ENCODE measurements around the gene C1orf141.
"Not testable (repeated sequence)": the region's sequence is repeated elsewhere in the genome, so short reads cannot be mapped to it uniquely, and the experiment has no call there.

Gene C1orf141

DNA sequence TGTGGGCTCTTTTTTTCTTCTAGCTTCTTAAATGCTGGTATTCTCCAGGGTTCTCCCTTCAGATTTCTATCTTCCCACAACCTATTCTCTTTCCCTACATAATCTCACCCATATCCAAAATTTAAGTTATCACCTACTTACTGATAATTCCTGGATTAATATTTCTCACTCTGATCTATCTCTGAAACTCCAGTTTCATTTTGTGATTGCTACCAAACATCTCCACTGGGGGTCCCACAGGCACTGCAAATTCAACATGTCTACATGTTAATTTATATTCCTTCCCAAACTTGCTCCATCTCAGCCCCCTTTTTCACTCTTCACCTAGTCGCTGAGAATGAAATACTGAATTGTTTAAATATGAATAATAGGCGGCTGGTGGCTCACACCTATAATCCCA lies 9.9 kb upstream of the C1orf141 start:
- H3K27ac ChIP-seq = no peak overlapping the region
- DNase-seq (ENCODE audit: low read depth, low spot score) = no peak

DNA sequence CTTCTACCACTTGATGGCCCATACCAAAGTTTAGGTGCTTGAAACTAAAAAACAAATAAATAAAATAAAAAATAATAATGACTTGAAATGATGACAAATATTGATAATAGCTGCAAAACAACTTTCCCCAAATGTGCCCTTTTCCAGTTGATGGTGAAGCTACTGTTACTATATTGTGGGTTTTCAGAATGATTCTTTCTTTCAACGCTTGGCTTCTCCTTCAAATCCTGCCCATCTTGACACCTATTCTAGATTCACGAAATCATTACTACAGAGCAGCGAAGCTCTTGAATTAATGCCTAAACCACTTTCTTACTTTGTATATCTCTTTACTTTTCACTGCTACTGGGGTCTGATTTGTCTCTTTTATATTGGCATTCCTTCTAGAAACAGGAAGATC lies 9.2 kb upstream of the C1orf141 start:
- no peak for DNase-seq (ENCODE audit: low read depth, low spot score)
- H3K27ac ChIP-seq = no peak overlapping the region

DNA sequence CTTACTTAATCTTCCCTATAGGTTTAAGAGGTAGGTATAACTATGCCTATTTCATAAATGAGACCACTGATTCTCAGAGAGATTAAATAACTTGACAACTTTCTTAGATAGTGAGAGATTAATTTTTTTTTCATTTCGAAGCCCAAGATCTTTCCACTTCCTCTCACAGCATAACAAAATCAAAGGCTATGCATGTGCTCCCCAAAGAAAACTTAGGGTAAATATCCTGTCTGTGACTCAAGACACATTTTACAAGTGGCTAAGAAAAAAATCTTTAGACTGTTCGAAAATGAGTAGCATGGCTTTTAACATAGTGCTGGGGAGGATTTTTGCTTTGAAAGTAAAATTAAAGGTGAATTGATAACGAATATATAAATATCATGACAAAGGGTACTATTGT lies 8.2 kb upstream of the C1orf141 start:
- H3K27ac ChIP-seq = no peak overlapping the region
- DNase-seq (ENCODE audit: low read depth, low spot score) = no peak

DNA sequence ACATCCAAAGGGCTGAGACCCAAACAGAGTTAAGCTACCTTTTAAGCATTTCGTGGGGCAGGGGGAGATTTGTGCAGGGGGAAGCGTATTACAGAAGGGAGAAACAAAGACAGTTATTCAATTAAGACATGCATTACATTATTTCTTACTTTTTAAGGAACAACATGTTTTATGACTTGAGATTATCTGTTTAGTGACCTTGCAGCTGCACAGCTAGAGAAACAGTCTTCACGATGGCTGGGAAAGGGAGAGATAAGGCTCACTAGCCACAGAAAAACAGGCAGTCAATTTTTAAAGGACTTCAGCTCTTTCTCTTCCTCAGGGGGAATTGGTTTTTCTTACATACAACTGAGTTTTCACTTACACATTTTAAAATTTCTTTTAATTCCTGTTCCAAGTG lies 7.1 kb upstream of the C1orf141 start:
- H3K27ac ChIP-seq; DNase-seq (ENCODE audit: low read depth, low spot score): not testable (repeated sequence)

DNA sequence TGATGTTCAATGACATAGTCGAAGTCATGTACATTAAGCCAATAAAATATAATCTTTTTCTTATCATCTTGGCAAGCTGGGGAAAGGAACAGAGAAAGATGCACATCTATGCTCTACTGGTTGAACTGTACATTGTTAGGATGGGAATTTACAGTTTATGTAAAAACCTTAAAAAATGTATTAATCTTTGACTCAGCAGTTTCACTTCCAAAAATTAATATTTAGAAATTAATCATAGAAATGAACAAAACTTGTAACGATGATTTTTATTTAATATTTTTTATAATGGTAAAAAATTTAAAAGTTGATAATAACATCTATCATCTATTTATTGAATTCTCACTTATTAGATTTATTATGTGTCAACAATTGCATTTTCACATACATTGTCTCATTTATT lies 5.7 kb upstream of the C1orf141 start:
- H3K27ac ChIP-seq = no peak overlapping the region
- no peak for DNase-seq (ENCODE audit: low read depth, low spot score)

DNA sequence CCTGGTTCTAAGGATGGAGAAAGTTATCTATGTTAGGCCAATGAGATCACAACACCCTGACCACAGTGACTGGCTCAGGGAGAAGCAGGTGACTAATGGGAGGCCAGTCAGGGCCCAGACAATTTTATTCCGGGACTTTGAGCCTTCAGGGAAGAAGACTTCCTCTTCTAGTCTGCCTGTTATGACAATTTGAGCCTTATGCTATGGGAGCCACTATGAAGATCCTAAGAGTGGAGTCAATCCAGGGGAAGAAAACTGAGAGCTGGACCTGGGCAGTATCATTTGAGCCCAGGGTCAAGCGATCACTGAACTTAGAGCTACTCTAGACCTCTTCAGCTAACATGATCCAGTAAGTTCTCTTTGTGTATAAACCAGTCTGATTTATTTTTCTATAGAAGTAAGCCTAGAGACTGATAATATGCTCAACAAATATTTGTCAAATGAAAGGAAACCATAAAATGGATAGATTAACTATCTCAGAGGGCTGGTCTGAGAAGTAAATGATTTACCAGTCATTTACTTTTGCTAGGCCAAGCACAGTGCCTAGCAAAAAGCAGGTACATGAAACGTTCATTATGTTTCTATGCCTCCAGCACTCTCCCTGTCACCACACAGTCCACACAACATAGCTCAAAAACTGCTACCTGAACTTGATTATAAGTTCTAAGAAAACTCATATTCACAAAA lies 4.2 kb upstream of the C1orf141 start:
- no peak overlapping the region for H3K27ac ChIP-seq
- no peak for DNase-seq (ENCODE audit: low read depth, low spot score)

DNA sequence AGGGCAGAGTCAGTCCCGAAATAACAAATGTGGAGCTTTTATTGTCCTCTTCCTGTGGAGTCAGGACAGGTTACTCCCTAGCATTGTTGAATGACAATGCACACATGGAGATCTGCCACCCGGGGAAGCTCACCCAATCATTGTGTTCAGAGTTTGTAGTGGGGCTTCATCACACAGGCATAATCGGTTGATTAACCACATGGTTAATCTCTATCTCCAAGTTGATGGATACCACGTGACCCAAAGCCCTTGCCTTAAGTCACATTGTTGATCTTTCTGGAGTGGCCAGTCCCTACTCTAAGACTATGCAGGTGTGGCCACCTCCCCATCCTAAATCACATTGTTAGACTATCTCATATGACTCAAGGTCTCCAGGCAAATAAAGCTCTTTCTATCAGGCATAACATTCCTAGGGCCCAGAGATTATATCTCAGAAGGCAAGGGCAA lies 2.6 kb upstream of the C1orf141 start:
- DNase-seq (ENCODE audit: low read depth, low spot score) = no peak
- H3K27ac ChIP-seq = no peak overlapping the region

DNA sequence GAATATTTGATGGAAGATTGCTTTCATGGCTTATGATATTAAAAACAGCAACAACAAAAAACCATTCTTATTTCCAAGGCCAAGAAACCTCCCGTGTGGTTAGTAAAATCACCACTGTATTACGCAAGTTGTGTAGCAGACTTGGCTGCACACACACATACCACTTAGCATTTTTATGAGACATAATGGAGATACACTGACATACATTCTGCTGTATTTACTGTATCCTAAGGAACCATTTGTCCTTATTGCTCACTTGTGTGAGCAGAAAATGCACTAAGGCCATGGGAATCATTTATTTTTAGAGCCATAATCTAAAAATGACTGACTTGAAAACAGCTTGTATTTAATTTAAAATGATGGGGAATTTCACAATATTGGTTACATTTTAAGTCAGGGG lies 584 bp upstream of the C1orf141 start:
- no peak for DNase-seq (ENCODE audit: low read depth, low spot score)
- no peak overlapping the region for H3K27ac ChIP-seq

DNA sequence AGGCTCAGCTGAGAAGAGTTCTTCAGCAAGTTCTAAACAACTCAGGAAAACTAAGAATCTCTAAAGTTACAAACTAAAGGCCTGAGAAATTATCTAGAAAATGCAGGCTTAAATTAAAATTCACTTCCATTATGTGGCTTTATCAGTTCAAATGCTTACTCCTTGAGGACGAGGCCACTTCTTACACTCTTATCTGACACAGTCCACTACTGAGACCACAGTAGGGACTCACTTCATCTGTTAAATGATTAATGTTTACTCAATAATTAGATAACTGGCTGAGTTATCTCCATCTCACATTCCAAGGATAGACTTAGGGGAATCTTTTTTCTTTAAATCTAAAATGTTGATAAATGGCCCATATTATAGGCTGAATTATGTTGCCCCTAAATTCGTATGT lies 1.6 kb downstream of the C1orf141 start:
- H3K27ac ChIP-seq = no peak overlapping the region
- no peak for DNase-seq (ENCODE audit: low read depth, low spot score)

DNA sequence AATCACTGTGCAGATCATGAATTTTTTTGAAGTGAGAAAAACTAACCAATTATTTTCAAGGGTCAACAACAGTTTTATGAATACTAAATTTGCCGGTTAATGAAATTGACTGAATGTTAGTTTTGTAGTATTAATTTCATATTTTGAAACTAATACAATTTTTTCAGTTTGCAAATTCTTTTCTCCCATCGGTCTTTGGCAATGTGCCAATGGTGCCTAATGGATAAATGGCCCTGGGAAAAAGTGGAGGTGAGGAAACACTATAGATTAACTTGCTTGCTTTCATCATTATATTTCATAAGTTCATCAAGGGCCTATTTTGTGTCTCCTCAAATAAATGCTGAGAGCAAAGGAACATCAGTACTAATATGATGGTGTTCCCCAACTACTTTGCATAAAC lies 4.1 kb downstream of the C1orf141 start:
- no peak overlapping the region for H3K27ac ChIP-seq
- DNase-seq (ENCODE audit: low read depth, low spot score) = no peak

DNA sequence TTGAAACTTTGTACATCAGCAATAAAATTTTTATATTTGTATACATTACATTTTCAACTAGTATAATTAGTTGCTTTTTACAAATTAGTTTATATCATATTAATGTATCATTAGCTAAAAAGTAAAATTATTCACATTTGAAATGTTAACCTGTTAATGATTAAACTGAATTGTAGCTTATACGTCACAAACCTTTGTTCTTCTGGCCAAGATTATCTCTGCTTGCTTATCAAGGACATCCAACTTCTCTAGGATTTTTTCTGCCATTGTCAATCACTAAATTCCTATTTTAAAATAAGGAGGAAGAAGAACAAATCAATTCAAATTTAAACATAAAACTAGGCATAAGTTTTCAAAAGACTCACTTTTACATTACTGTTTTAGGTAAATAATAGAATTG lies 7.8 kb downstream of the C1orf141 start:
- no peak for DNase-seq (ENCODE audit: low read depth, low spot score)
- H3K27ac ChIP-seq = no peak overlapping the region

DNA sequence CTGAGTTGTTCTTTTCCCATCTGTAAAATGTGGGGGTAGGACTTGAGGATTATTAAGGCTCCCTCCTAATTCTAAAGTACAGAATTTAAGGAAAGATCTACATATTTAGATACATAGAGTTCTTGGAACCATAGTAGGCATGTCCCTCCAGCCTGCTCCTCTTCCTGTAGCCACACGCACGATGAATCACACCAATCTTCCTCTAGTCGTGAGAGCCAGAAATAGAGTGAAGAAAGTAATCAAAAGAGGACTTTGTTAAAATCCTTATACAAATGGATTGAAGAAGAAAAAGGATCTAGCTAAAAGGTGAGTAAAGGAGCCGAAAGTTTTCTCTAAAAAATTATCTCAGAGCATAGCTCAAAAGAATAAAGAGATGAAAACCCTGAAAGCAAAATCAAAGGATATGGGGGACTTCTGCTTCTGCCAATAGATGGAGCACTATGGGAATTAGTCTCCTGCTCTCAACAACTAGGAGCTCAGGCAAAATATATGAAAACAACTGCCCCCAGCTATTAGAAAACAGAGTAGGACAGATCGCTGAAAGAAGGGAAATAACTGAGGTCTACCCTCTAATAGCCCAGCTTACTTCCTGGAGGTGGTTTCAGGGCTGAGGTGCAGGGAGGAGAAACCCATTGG lies 8.5 kb downstream of the C1orf141 start:
- H3K27ac ChIP-seq = no peak overlapping the region
- no peak for DNase-seq (ENCODE audit: low read depth, low spot score)

DNA sequence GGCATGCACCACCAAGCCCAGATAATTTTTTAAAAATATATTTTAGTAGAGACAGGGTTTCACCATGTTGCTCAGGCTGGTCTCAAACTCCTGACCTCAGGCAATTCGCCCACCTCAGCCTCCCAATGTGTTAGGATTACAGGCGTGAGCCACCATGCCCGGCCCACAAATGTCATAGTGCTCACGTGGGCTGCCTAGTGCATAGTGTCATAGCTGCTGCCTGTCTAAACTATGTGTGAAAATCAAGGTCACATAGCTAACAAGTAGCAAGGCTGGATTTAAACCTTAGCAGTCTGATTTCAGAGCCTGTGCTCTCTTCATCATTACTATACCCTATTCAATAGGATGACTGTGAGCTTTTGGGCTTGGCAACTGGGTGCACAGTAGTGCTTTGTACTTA lies 10.3 kb downstream of the C1orf141 start:
- H3K27ac ChIP-seq = no peak overlapping the region
- no peak for DNase-seq (ENCODE audit: low read depth, low spot score)

DNA sequence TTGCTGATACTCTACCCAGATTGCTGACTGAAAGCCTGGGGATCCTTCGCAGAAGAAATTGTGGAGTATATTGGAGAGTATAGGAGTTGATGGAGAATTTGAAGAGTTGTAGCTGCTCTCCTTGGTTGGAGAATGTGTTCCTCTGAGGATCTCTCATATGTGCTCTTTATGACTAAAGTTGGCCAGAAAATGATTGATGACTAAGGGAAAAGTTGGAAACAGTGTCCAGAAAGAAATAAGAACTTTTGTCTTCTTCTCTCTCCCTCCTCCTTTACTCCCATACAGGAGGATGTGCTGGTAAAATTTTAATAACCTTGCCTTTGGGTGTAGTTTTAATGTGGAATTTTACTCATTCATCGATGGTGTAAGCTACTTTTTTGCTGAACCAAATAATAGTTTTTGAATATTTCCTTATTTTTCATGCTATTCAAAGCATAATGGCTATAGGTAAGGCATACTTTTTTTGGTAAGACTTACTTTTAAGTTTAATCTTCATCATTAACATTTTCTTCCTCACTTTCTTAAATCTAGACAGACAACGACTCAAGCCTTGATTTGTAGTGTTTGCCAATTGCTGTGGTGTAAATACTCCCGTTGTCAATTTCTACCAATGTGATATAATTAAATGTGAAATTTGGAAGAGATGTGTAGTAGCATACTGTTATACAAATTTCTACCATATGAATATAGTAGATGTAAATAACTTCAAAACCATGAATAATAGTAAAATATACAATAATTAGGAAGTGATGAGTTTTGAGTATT lies 13.7 kb downstream of the C1orf141 start:
- no peak for DNase-seq (ENCODE audit: low read depth, low spot score)
- no peak overlapping the region for H3K27ac ChIP-seq

DNA sequence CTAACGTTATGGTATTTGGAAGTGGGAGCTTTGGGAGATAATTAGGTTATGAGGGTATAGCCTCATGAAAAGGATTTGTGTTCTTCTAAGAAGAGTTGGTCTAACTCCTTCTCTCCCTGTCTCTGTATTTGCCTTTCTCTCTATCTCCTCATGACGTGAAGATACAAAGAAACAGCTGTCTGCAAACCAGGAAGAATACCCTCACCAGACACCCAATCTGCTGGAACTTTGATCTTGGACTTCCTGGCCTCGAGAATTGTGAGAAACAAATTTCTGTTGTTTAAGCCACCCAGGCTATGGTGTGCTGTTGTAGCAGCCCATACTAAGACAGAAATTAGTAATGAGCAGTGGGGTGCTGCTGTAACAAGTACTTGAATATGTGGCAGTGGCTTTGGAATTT lies 16.1 kb downstream of the C1orf141 start:
- H3K27ac ChIP-seq = no peak overlapping the region
- DNase-seq (ENCODE audit: low read depth, low spot score) = no peak

DNA sequence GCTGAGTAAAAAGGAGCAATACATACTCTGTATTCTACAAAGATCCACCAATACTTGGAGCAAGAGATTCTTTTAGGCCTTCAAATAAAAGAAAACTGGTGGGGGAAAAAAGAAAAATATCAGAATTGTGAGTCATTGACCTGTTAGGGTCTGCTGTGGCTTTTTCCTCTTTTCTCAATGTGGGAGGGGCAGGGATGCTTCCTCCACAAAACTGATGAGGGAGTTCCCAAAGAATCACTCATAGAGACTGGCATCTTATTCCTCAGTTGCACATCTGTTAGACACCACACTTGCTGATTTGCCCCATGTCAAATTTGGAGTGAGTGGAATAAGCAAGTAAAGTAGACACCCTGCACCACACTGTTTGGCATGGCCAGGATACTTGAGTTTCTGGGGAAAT lies 16.6 kb downstream of the C1orf141 start:
- DNase-seq (ENCODE audit: low read depth, low spot score) = no peak

DNA sequence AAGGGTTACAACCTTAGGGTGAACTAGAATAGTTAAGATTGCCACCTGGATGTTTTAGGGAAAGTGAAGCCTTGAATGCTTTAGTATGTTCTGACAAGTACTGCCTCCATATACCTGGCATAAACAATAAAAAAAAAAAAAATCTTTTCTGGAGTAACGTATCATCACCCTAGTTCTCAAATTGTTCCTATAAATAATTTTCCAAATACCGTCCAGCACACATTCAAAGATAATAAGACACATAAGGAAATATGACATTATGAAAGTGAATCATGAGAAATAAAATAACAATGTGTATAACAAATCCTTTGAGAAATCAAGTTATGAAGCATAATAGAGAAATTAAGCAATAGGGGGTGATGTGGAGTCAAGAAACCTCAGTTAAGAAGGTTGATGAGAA lies 20.6 kb downstream of the C1orf141 start:
- H3K27ac ChIP-seq = no peak overlapping the region
- DNase-seq (ENCODE audit: low read depth, low spot score) = no peak

More for the DNA sequence above, 16.6 kb downstream of the C1orf141 start:
- H3K27ac ChIP-seq = no peak overlapping the region

DNA sequence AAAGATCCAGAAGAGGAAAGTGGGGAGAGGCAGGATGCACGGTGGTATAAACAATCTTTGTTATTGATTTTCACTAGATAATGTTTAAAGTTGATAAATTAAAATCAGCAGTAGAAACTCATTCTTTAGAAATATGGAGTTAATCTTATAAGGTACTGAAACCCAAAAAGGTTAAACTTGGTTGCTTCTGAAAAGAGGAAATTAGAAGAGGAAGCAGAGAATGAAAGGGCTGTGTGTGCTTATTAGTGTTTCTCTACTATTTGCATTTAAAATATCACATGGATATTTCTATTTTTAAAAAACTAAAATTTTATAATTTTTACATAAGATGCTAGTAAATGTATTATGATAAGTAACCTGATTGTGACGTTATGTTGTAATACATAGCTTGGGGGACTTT lies 24.4 kb downstream of the C1orf141 start:
- H3K27ac ChIP-seq = no peak overlapping the region
- DNase-seq (ENCODE audit: low read depth, low spot score) = no peak

DNA sequence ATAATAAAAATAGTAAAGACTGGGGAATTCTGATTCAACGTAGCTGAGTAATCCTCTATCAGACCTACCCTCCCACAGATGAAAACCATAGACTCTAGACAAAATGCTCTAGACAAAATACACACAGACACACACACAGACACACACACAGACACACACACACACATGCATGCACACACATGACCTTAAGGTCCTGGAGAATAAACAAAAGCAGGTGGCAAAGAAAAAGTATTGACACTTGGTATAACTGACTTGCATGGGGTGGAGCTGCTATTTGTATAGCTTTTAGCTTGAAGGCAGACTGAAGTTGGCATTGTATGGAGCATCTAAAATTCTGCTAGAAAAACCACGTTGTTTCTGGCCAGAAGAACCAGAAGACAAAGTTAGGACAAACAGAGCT lies 29.3 kb downstream of the C1orf141 start:
- no peak overlapping the region for H3K27ac ChIP-seq
- DNase-seq (ENCODE audit: low read depth, low spot score) = no peak

DNA sequence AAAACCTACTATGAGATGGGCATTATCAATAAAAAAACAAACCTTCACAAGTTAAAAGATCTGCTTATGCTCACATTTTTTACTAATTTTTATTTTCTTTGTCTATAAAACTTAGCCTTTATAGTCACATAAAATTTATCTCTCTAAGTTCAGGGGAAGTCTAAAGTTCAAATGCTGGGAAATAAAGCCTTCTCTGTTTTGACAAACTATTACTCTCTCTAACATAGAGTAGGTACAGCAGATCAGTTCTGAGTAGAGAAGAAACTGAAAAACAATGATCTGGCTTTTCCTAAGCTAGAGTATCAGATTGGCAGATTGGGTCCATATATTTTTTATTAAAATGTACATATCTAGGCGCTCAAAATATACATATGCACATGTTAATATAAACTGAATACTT lies 31.2 kb downstream of the C1orf141 start:
- DNase-seq (ENCODE audit: low read depth, low spot score) = no peak
- no peak overlapping the region for H3K27ac ChIP-seq

DNA sequence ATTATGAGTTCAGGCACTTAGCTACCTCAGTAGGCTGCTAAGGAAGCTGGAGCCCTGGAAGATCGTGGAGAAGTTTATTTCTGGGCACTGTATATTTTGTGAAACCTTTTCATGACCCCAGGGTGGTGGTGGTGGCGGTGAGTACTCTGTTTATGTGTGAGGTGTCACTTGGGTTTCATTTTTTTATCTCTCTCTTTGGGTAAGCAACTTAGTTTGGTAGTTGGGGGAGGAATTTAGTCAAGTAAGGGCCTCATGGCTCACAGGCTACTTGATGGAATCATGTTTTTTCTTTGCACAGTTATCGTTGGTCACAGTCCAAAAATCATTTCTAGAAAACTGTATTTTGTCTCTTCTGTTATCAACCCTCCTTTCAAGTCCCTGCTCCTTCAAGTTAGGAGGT lies 33.9 kb downstream of the C1orf141 start:
- H3K27ac ChIP-seq = no peak overlapping the region
- DNase-seq (ENCODE audit: low read depth, low spot score) = no peak

DNA sequence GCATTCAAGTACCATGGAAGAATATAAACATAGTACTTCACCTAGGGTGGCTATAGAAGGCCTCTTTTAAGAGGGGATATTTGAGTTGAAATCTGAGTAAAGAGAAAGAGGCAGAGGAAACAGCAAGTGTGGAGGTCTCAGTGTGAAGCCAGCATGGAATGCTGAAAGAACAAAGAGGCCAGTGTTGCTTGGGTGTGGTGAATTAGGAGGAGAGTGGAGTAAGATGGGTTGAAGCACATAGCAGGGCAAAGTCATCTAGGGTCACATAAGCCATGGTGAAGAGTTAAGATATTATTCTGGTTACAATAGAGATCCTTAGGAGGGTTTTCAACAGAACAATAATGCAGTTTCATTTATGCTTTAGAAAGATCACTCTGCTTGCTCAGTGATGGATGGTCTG lies 37.5 kb downstream of the C1orf141 start:
- DNase-seq (ENCODE audit: low read depth, low spot score) = no peak
- H3K27ac ChIP-seq = no peak overlapping the region

Data from epithelial cell of prostate (primary cell).